ENCODE measurements around the gene KRTAP19-8.

KRTAP19-8 gene

GRCh38 chr21:31023680-31024079 lies 14.6 kb downstream of the KRTAP19-8 start:
- Histone ChIP-seq H3K9me3 (ENCODE audit: low read depth, low read length) (no peaks in the 10 kb centered on the region), H3K36me3 (ENCODE audit: insufficient read depth, low read length) (no peaks in the 10 kb centered on the region), H3K4me3 (no peak overlapping the region), H3K27ac (no peak overlapping the region), H3K9ac (ENCODE audit: insufficient read length) (no peak overlapping the region)
- no peak for DNase-seq (ENCODE audit: low read depth, low spot score)
- TF ChIP-seq EZH2 (IDR thresholded peaks at IDR 0.05) (no peak), FOXP2 (optimal IDR thresholded peaks at IDR 0.05; ENCODE audit: control extremely low read depth, extremely low read length, insufficient read depth) (no peak), POLR2AphosphoS5 (IDR thresholded peaks at IDR 0.05; ENCODE audit: borderline replicate concordance, low read depth, low read length) (no peak)

DNA sequence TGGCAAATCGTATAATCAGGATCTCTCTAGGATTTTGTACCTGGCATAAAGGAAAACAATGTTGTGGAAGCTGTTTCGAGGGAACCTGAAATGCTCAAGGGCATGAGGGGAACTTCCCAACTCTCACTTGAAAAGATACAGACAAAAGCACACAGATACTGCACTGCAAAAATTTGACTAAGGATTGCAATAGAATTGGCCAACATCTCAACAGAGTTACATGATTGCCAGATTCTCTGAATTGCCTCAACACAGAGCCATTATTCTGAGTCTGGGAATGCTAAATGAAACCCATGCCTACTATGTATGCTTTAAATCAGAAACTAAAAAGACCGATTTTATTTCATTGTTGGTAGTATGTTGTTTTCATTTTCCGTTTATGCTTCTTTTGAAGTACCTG lies 16.0 kb downstream of the KRTAP19-8 start:
- TF ChIP-seq POLR2AphosphoS5 (IDR thresholded peaks at IDR 0.05; ENCODE audit: borderline replicate concordance, low read depth, low read length) = no peak
- TF ChIP-seq EZH2 (IDR thresholded peaks at IDR 0.05) = no peak
- no peak for TF ChIP-seq FOXP2 (optimal IDR thresholded peaks at IDR 0.05; ENCODE audit: control extremely low read depth, extremely low read length, insufficient read depth)
- Histone ChIP-seq H3K9ac (ENCODE audit: insufficient read length) (no peak overlapping the region), H3K4me3 (no peak overlapping the region), H3K9me3 (ENCODE audit: low read depth, low read length) (no peaks in the 10 kb centered on the region), H3K36me3 (ENCODE audit: insufficient read depth, low read length) (no peaks in the 10 kb centered on the region), H3K27ac (no peak overlapping the region)
- no peak for DNase-seq (ENCODE audit: low read depth, low spot score)

DNA sequence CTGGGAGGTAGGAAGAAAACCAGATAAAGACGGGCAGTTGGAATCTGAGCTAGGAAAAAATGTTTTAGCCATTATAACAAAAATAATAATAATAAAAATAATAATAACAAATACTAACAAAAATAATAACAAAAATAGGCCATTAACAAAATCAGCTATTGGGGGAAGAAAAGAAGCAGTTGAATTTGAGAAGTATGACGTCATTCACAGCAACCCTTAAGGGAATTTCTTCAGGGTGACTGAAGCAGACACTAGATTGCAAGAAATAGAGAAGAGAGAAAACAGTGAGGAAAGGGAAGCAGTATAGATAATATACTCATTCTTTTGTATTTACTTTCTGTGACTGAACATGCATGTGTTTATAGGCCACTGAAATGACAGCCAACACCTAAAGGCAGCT lies 20.0 kb downstream of the KRTAP19-8 start:
- no peak overlapping the region for H3K9ac ChIP-seq (ENCODE audit: insufficient read length)
- no peaks in the 10 kb centered on the region for H3K9me3 ChIP-seq (ENCODE audit: low read depth, low read length)
- no peaks in the 10 kb centered on the region for H3K36me3 ChIP-seq (ENCODE audit: insufficient read depth, low read length)
- no peak overlapping the region for H3K4me3 ChIP-seq
- DNase-seq (ENCODE audit: low read depth, low spot score) = no peak
- H3K27ac ChIP-seq = no peak overlapping the region
- no peak for TF ChIP-seq POLR2AphosphoS5 (IDR thresholded peaks at IDR 0.05; ENCODE audit: borderline replicate concordance, low read depth, low read length)
- TF ChIP-seq EZH2 (IDR thresholded peaks at IDR 0.05) = no peak
- TF ChIP-seq FOXP2 (optimal IDR thresholded peaks at IDR 0.05; ENCODE audit: control extremely low read depth, extremely low read length, insufficient read depth) = no peak

GRCh38 chr21:31014891-31015290 lies 23.4 kb downstream of the KRTAP19-8 start:
- DNase-seq (ENCODE audit: low read depth, low spot score) = no peak
- no peak overlapping the region for H3K9ac ChIP-seq (ENCODE audit: insufficient read length)
- H3K27ac ChIP-seq = no peak overlapping the region
- no peaks in the 10 kb centered on the region for H3K9me3 ChIP-seq (ENCODE audit: low read depth, low read length)
- H3K4me3 ChIP-seq = no peak overlapping the region
- H3K36me3 ChIP-seq (ENCODE audit: insufficient read depth, low read length) = no peaks in the 10 kb centered on the region
- TF ChIP-seq FOXP2 (optimal IDR thresholded peaks at IDR 0.05; ENCODE audit: control extremely low read depth, extremely low read length, insufficient read depth) (no peak), POLR2AphosphoS5 (IDR thresholded peaks at IDR 0.05; ENCODE audit: borderline replicate concordance, low read depth, low read length) (no peak), EZH2 (IDR thresholded peaks at IDR 0.05) (no peak)

DNA sequence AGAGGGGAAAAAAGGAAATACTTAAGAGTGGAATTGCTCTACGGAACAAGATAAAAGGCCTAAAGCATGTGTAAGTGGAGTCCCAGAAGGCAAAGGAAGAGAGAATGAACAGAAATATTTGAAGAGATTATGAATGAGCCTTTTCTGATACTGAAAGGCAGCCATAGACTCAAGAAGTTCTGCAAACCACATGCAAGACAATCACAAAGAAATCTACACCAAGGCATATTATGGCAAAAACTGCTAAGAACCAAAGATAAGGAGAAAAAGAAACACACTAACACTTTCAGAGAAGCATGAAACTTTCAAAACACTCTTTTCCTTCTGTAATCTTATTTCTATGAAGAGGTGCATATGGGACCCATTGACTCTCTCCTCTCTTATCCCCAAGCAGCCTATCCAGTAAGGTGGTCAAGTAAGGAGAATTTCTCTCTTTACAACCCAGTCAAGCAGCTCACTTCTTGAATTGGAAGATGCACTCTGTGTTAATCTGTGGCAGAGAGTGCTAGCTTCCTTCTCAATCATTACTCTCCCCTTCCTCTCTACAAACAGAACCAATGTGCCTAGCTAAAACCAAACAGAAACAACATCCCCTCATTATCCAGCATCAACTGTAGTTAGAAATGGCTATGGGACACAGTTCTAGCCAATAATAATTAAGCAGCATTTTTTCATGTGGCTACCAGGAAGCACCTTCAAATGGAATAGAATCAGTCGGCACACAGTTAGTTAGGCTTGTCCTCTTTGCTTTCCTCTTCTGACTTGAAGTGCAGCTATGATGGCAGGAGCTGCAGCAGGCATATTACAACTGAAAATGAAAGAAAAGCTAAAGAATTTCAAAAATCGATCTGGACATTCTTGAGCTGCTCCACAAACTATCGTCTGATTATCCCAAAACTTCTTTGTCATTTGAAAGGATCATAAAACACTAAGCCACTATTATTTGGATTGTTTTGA lies 25.9 kb downstream of the KRTAP19-8 start:
- no peak overlapping the region for H3K4me3 ChIP-seq
- H3K9me3 ChIP-seq (ENCODE audit: low read depth, low read length) = no peaks in the 10 kb centered on the region
- H3K27ac ChIP-seq = no peak overlapping the region
- TF ChIP-seq POLR2AphosphoS5 (IDR thresholded peaks at IDR 0.05; ENCODE audit: borderline replicate concordance, low read depth, low read length) (no peak), EZH2 (IDR thresholded peaks at IDR 0.05) (no peak), FOXP2 (optimal IDR thresholded peaks at IDR 0.05; ENCODE audit: control extremely low read depth, extremely low read length, insufficient read depth) (no peak)
- no peaks in the 10 kb centered on the region for H3K36me3 ChIP-seq (ENCODE audit: insufficient read depth, low read length)
- DNase-seq (ENCODE audit: low read depth, low spot score) = no peak
- H3K9ac ChIP-seq (ENCODE audit: insufficient read length) = no peak overlapping the region

DNA sequence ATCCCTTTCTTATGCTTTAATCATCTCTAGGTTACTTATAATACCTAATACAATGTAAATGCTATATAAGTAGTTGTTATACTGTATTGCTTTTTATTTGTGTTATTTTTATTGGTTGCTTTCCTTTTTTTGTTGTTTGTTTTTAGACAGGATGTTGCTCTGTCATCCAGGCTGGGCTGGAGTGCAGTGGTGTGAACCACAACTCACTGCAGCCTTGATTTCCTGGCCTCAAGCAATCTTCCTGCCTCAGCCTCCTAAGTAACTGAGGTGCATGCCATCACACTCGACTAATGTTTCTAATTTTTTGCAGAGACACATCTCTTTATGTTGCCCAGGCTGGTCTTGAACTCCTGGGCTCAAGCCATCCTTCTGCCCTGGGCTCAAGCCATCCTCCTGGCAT lies 26.9 kb downstream of the KRTAP19-8 start:
- no peaks in the 10 kb centered on the region for H3K9me3 ChIP-seq (ENCODE audit: low read depth, low read length)

DNA sequence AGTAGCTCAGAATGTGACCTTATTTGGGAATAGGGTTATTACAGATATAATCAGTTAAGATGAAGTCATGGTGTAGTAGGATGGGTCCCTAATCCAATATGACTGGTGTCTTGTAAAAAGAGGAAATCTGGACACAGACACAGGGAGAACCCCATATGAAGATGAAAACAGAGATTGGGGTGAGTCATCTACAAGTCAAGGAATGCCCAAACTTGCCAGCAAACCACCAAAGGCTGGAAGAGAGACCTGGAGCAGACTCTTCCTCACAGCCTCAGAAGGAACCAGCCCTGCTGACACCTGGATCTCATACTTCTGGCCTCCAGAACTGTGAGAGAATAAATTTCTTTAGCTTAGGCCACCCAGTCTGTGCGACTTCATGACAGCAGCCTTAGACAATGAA lies 29.9 kb downstream of the KRTAP19-8 start:
- TF ChIP-seq EZH2 (IDR thresholded peaks at IDR 0.05) (no peak), FOXP2 (optimal IDR thresholded peaks at IDR 0.05; ENCODE audit: control extremely low read depth, extremely low read length, insufficient read depth) (no peak), POLR2AphosphoS5 (IDR thresholded peaks at IDR 0.05; ENCODE audit: borderline replicate concordance, low read depth, low read length) (no peak)

More for the DNA sequence above, 26.9 kb downstream of the KRTAP19-8 start:
- Histone ChIP-seq H3K36me3 (ENCODE audit: insufficient read depth, low read length) (no peaks in the 10 kb centered on the region), H3K9ac (ENCODE audit: insufficient read length) (no peak overlapping the region), H3K27ac (no peak overlapping the region), H3K4me3 (no peak overlapping the region)
- no peak for TF ChIP-seq POLR2AphosphoS5 (IDR thresholded peaks at IDR 0.05; ENCODE audit: borderline replicate concordance, low read depth, low read length)
- no peak for TF ChIP-seq FOXP2 (optimal IDR thresholded peaks at IDR 0.05; ENCODE audit: control extremely low read depth, extremely low read length, insufficient read depth)
- no peak for TF ChIP-seq EZH2 (IDR thresholded peaks at IDR 0.05)
- no peak for DNase-seq (ENCODE audit: low read depth, low spot score)

GRCh38 chr21:31005019-31005418 lies 33.3 kb downstream of the KRTAP19-8 start:
- DNase-seq (ENCODE audit: low read depth, low spot score) = no peak
- no peak overlapping the region for H3K9ac ChIP-seq (ENCODE audit: insufficient read length)
- H3K36me3 ChIP-seq (ENCODE audit: insufficient read depth, low read length) = no peaks in the 10 kb centered on the region
- no peaks in the 10 kb centered on the region for H3K9me3 ChIP-seq (ENCODE audit: low read depth, low read length)
- TF ChIP-seq POLR2AphosphoS5 (IDR thresholded peaks at IDR 0.05; ENCODE audit: borderline replicate concordance, low read depth, low read length) (no peak), EZH2 (IDR thresholded peaks at IDR 0.05) (no peak), FOXP2 (optimal IDR thresholded peaks at IDR 0.05; ENCODE audit: control extremely low read depth, extremely low read length, insufficient read depth) (no peak)
- no peak overlapping the region for H3K4me3 ChIP-seq
- H3K27ac ChIP-seq = no peak overlapping the region

More for the DNA sequence above, 29.9 kb downstream of the KRTAP19-8 start:
- DNase-seq (ENCODE audit: low read depth, low spot score) = no peak
- Histone ChIP-seq H3K9me3 (ENCODE audit: low read depth, low read length) (no peaks in the 10 kb centered on the region), H3K36me3 (ENCODE audit: insufficient read depth, low read length) (no peaks in the 10 kb centered on the region), H3K4me3 (no peak overlapping the region), H3K9ac (ENCODE audit: insufficient read length) (no peak overlapping the region), H3K27ac (no peak overlapping the region)
